Osteocyte (in vitro differentiated cells): Measurements from ENCODE around the gene BACH2. TPM values are rescaled to one million over a fixed set of nuclear protein-coding genes. Genes with fewer than 3 reads are reported as not detected.
"Not testable (repeated sequence)": the region's sequence is repeated elsewhere in the genome, so short reads cannot be mapped to it uniquely, and the experiment has no call there.

Experiments used
- DNase-seq: peaks from one replicate; pipeline ENCODE4 v3.0.0; 2021; ENCODE audit warnings: mixed read lengths; ENCODE audit not compliant: unreplicated experiment; ENCODE audit errors: extremely low spot score
- H3K27ac Mint-ChIP-seq: one replicate; pipeline ENCODE4 v1.8.0; 2021; ENCODE audit warnings: mild to moderate bottlenecking, mixed read lengths; ENCODE audit not compliant: unreplicated experiment
- H3K27me3 Mint-ChIP-seq: one replicate; pipeline ENCODE4 v1.8.0; 2021; ENCODE audit warnings: mixed read lengths; ENCODE audit not compliant: unreplicated experiment
- H3K36me3 Mint-ChIP-seq: one replicate; pipeline ENCODE4 v1.8.0; 2021; ENCODE audit warnings: mixed read lengths; ENCODE audit not compliant: unreplicated experiment
- H3K4me1 Mint-ChIP-seq: one replicate; pipeline ENCODE4 v1.8.0; 2021; ENCODE audit warnings: mixed read lengths; ENCODE audit not compliant: unreplicated experiment
- H3K4me3 Mint-ChIP-seq: one replicate; pipeline ENCODE4 v1.8.0; 2021; ENCODE audit warnings: mild to moderate bottlenecking, moderate library complexity, mixed read lengths; ENCODE audit not compliant: unreplicated experiment
- H3K9me3 Mint-ChIP-seq: one replicate; pipeline ENCODE4 v1.8.0; 2021; ENCODE audit warnings: mixed read lengths; ENCODE audit not compliant: unreplicated experiment
- CTCF ChIP-seq: fragments of 200-600 bp; sonication (generic); IDR thresholded peaks from 2 replicates; pipeline ENCODE4 v1.5.0; 2021; ENCODE audit warnings: antibody characterized with exemption, mild to moderate bottlenecking, moderate library complexity
- long read RNA-seq: library from polyadenylated mRNA; unstranded; transcript quantifications from one replicate; pipeline ENCODE4 v2.0.0, GENCODE V29; 2021
- total RNA-seq: library from RNA; stranded (reverse); gene quantifications from 2 replicates; pipeline ENCODE4 v1.2.1, GENCODE V29; 2021

Gene BACH2
- 1.6 and 2.6 TPM in 2 replicates for total RNA-seq
- long read RNA-seq, partial matches to known transcripts, result 0 of 2 reads
- long read RNA-seq, other reads (novel, unspliced or antisense), result 2 of 2 reads

- peaks cover 8% of the 10 kb centered on the region for H3K4me1 Mint-ChIP-seq
- no peak for TF ChIP-seq CTCF
- H3K36me3 Mint-ChIP-seq, result peaks cover 3% of the 10 kb centered on the region
- H3K27ac Mint-ChIP-seq, result no peak within 1 kb of the TSS
- no peaks in the 10 kb centered on the region for H3K9me3 Mint-ChIP-seq
- H3K4me3 Mint-ChIP-seq, result peak within 1 kb of the TSS; percentile 76
- peak; percentile 87 for DNase-seq
- H3K27me3 Mint-ChIP-seq, result peaks cover 57% of the 10 kb centered on the region
Observed at GRCh38 chr6:90296341-90297114, at the start of gene BACH2. Gene BACH2 (minus strand): TSS chr6:90296843. CDS start chr6:90008844, 287,999 bp downstream.

- TF ChIP-seq CTCF, result no peak
- H3K27me3 Mint-ChIP-seq, result peaks cover 41% of the 10 kb centered on the region
- DNase-seq, result no peak
- no peak overlapping the region for H3K27ac Mint-ChIP-seq
- H3K4me3 Mint-ChIP-seq, result no peak overlapping the region
- no peaks in the 10 kb centered on the region for H3K4me1 Mint-ChIP-seq
- H3K9me3 Mint-ChIP-seq, result no peaks in the 10 kb centered on the region
- H3K36me3 Mint-ChIP-seq, result no peaks in the 10 kb centered on the region
Observed at GRCh38 chr6:90343576-90343975, 46.9 kb upstream of the BACH2 start.

- no peak overlapping the region for H3K27ac Mint-ChIP-seq
- TF ChIP-seq CTCF, result no peak
- no peaks in the 10 kb centered on the region for H3K9me3 Mint-ChIP-seq
- H3K36me3 Mint-ChIP-seq, result no peaks in the 10 kb centered on the region
- DNase-seq, result no peak
- H3K27me3 Mint-ChIP-seq, result peaks cover 26% of the 10 kb centered on the region
- H3K4me1 Mint-ChIP-seq, result no peaks in the 10 kb centered on the region
- no peak overlapping the region for H3K4me3 Mint-ChIP-seq
Observed at GRCh38 chr6:90338409-90338808, 41.8 kb upstream of the BACH2 start.

GRCh38 chr6:90336388-90336947 lies 39.8 kb upstream of the BACH2 start:
- no peak overlapping the region for H3K4me3 Mint-ChIP-seq
- H3K27ac Mint-ChIP-seq, result no peak overlapping the region
- DNase-seq, result no peak
- TF ChIP-seq CTCF, result no peak
- H3K9me3 Mint-ChIP-seq, result no peaks in the 10 kb centered on the region
- H3K27me3 Mint-ChIP-seq, result peaks cover 23% of the 10 kb centered on the region
- no peaks in the 10 kb centered on the region for H3K36me3 Mint-ChIP-seq
- no peaks in the 10 kb centered on the region for H3K4me1 Mint-ChIP-seq

GRCh38 chr6:90333928-90334327 lies 37.3 kb upstream of the BACH2 start:
- Mint-ChIP-seq H3K36me3 (no peaks in the 10 kb centered on the region), H3K9me3 (no peaks in the 10 kb centered on the region), H3K4me1 (no peaks in the 10 kb centered on the region), H3K4me3 (no peak overlapping the region), H3K27ac (no peak overlapping the region), H3K27me3 (peaks cover 17% of the 10 kb centered on the region)
- no peak for TF ChIP-seq CTCF
- no peak for DNase-seq

- peaks cover 17% of the 10 kb centered on the region for H3K27me3 Mint-ChIP-seq
Observed at GRCh38 chr6:90332978-90333543, 36.4 kb upstream of the BACH2 start.

More at GRCh38 chr6:90332978-90333543, 36.4 kb upstream of the BACH2 start:
- not testable (repeated sequence) for H3K4me1 Mint-ChIP-seq, H3K4me3 Mint-ChIP-seq, DNase-seq, H3K9me3 Mint-ChIP-seq, H3K27ac Mint-ChIP-seq, H3K36me3 Mint-ChIP-seq
